ENCODE results near the gene DIPK1A.

DNA sequence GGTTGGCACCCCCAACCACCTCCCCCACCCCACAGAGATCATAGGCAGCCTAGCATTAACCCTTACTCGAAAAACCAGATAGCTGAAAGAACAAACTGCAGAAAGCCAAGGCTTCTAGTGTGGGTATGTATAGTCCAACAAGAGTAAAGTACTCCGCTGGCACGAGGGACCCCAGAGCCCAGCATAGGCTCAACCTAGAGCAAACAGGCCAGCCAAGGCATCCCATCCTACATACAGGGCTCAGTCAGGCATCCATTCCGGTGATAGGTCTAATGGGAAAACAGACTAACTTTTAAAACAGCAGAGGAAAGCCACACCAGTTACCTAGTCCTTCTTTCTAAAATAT is 17.8 kb downstream of the DIPK1A start:
- TF ChIP-seq POLR2A (IDR thresholded peaks at IDR 0.05; ENCODE audit: low read depth, low read length) (no peak), TAF1 (IDR thresholded peaks at IDR 0.05; ENCODE audit: low read depth, low read length) (no peak), POLR2AphosphoS5 (IDR thresholded peaks at IDR 0.05; ENCODE audit: low read depth, low read length) (no peak)
